Activated CD4-positive, alpha-beta T cell treated with anti-CD3 and anti-CD28 coated beads, Interleukin-2, amount 50 U/mL, for 24 hours (primary cell): ENCODE data around the gene HAPSTR1.

Source experiments
- DNase-seq, 2 donors: peaks; one replicate each; pipeline ENCODE4 v3.0.0-alpha.2; 2020; ENCODE audit warnings: low read depth in 1 of 2, low spot score in 1 of 2

The HAPSTR1 gene

GRCh38 chr16:9095656-9096397 is 4.4 kb downstream of the HAPSTR1 start:
- DNase-seq = no peak

- no peak for DNase-seq
Observed at GRCh38 chr16:9096416-9096952, 5.0 kb downstream of the HAPSTR1 start.

DNA sequence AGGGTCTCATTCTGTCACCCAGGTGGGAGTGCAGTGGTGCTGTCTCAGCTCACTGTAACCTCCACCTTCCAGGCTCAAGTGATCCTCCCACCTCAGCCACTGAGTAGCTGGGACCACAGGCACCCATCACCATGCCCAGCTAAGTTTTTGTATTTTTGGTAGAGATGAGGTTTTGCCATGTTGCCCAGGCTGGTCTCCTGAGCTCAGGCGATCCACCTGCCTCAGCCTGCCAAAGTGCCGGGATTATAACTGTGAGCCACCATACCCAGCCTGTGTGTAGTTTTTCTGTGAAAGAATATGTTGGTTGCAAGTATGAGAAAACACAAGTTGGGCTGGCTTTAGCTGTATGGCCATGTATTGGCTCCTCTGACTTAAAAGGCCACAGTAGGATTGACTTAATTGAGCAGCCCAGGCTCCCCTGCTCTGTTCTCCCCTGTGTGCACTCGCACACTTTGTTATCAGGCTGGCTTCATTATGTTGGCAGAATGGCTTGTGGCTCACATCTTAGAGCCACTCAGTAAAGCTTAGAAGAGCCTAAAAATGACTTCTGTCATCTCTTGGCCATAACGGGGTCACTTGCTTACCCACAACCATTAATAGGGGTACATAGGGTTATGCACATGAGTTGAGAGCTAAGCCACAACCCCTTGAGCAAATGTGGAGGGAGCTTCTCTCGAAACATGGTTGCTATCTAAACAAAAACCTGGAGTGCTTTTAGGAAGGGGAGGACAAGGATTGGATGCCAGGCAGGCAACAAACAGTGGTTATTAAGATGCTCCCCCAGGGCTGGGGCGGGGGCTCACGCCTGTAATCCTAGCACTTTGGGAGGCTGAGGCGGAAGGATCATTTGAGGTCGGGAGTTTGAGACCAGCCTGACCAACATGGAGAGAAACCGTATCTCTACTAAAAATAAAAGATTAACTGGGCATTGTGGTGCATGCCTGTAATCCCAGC is 6.1 kb downstream of the HAPSTR1 start:
- no peak for DNase-seq

GRCh38 chr16:9098377-9099090 is 7.1 kb downstream of the HAPSTR1 start:
- no peak for DNase-seq

GRCh38 chr16:9099131-9099625 is 7.7 kb downstream of the HAPSTR1 start:
- DNase-seq = no peak

- no peak for DNase-seq
Observed at GRCh38 chr16:9102379-9102778, 10.9 kb downstream of the HAPSTR1 start.

- DNase-seq = no peak
Observed at GRCh38 chr16:9102943-9103342, 11.5 kb downstream of the HAPSTR1 start.

GRCh38 chr16:9103546-9103945 is 12.1 kb downstream of the HAPSTR1 start:
- no peak for DNase-seq

- DNase-seq = no peak
Observed at GRCh38 chr16:9105189-9105588, 13.7 kb downstream of the HAPSTR1 start.

- DNase-seq = no peak
Observed at GRCh38 chr16:9107025-9107970, 15.9 kb downstream of the HAPSTR1 start.

- no peak for DNase-seq
Observed at GRCh38 chr16:9109255-9109654, 17.8 kb downstream of the HAPSTR1 start.

- DNase-seq = no peak
Observed at GRCh38 chr16:9112166-9112843, 20.9 kb downstream of the HAPSTR1 start.

- no peak for DNase-seq
Observed at GRCh38 chr16:9112844-9113186, 21.4 kb downstream of the HAPSTR1 start.

DNA sequence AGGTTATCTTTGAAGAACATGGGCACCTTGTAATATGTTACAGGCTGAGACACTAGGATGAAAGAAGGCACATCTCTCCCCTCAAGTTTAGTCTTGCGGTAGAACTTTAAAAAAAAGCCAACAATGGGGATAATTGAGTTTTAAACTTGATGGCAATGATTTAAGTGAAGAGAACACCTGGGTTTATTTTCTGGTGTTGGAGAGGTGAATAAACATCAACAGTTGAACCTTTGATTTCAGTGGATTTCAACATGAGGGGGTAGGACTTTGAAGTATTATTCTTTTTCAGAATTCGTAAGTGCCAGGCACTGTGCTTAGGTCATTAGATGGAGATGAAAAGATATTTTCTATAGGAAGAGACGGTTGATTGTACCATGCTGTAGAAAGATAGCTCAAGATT is 22.3 kb downstream of the HAPSTR1 start:
- DNase-seq = no peak

DNA sequence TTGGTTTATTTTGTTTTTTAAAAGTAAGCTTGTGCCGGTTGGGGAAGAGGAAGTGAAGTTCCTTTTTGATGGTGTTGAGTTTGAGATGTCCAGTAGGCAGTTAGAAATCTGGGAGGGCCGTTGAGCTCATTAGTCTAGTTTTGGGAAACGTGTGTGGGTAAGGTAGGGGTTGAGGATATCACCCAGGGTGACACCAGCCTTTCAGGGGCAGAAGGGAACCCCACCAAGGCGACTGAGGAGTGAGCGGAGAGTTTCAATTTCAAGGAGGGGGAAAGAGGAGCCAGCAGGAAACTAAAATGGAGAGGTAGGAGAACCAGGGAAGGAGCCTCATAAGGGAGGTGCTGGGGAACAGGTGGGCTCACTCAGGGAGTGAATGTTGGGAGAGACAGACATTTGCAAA is 22.7 kb downstream of the HAPSTR1 start:
- no peak for DNase-seq

- DNase-seq = no peak
Observed at GRCh38 chr16:9114842-9115241, 23.4 kb downstream of the HAPSTR1 start.

- no peak for DNase-seq
Observed at GRCh38 chr16:9115277-9115676, 23.8 kb downstream of the HAPSTR1 start.

DNA sequence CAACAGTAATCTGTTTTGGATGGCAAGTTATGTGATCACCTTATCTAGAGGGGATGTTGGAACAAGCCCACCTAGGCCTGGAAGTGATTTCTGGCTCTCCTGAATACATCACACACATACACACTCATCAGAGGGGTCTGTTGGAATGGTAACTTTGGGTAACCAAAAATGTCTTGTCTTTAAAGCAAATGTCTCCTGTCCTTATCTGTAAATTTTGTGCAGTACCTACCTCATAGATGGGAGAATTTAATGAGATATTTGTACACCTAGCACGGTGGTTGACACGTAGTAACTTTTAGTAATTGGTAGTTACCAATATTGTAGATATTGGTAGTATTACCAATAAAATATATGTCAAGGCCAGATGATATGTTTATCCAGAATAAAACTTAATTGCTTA is 24.7 kb downstream of the HAPSTR1 start:
- no peak for DNase-seq

- no peak for DNase-seq
Observed at GRCh38 chr16:9118170-9118569, 26.7 kb downstream of the HAPSTR1 start.

DNA sequence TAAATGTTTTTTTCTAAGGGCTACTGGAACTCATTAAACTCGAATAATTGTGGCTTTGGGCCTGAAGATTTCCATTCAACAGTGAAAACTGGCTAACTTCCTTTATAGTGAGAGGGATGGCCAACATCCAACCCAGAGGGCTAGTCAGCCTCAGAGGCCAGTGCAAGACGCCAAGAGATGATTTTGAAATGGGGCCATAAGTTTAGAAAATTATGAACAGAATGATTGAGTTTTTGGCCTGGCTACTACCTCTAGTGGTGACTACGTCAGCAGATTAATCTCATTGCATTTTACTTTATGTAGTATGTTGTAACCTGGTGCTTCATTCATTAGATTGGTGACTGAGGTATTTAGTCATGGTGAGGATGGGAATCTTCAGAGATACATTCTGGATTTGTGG is 28.4 kb downstream of the HAPSTR1 start:
- no peak for DNase-seq
